GM23338 (cell line): ENCODE results near the gene LILRB5.

ENCODE experiments used
- CTCF ChIP-seq, 2 experiments: fragments of 200-600 bp in 1 of 2; sonication (generic) in 1 of 2; conservative IDR thresholded peaks; 2 replicates each; pipeline versions ENCODE4 v1.5.1 to v1.6.1; 2016 to 2017; ENCODE audit warnings: antibody characterized with exemption in 2 of 2, low read depth in 2 of 2, mild to moderate bottlenecking in 2 of 2, moderate library complexity in 1 of 2
- EZH2phosphoT487 ChIP-seq: fragments of 200-600 bp; sonication (generic); IDR thresholded peaks from one replicate; pipeline ENCODE4 v1.8.1; 2018; ENCODE audit warnings: antibody characterized with exemption; ENCODE audit not compliant: unreplicated experiment
- REST ChIP-seq: IDR thresholded peaks from one replicate; pipeline ENCODE4 v1.6.1; 2018; ENCODE audit warnings: antibody characterized with exemption; ENCODE audit not compliant: unreplicated experiment

GRCh38 chr19:54252243-54252642, 4.8 kb downstream of the LILRB5 start:
- TF ChIP-seq CTCF (conservative IDR thresholded peaks at IDR 0.05; ENCODE audit: low read depth in 2 of 2) = no peak
- TF ChIP-seq EZH2phosphoT487 = no peak
- no peak for TF ChIP-seq REST
